Chondrocyte (in vitro differentiated cells): ENCODE measurements around the gene C4orf46. TPM values are rescaled to one million over a fixed set of nuclear protein-coding genes. Genes with fewer than 3 reads are reported as not detected.
"Not testable (repeated sequence)": the region's sequence is repeated elsewhere in the genome, so short reads cannot be mapped to it uniquely, and the experiment has no call there.

Experiments
- DNase-seq: peaks from one replicate; pipeline ENCODE4 v3.0.0; 2021; ENCODE audit warnings: mixed read lengths, low spot score
- H3K27ac Mint-ChIP-seq: one replicate; pipeline ENCODE4 v1.8.0; 2021; ENCODE audit warnings: mild to moderate bottlenecking, moderate library complexity, mixed read lengths; ENCODE audit not compliant: unreplicated experiment
- H3K27me3 Mint-ChIP-seq: 2 replicates; pipeline ENCODE4 v1.8.0; 2021; ENCODE audit warnings: low read depth, mixed read lengths
- H3K36me3 Mint-ChIP-seq: 2 replicates; pipeline ENCODE4 v1.8.0; 2021; ENCODE audit warnings: low read depth, mixed read lengths
- H3K4me1 Mint-ChIP-seq: 2 replicates; pipeline ENCODE4 v1.8.0; 2021; ENCODE audit warnings: low read depth, mild to moderate bottlenecking, mixed read lengths
- H3K4me3 Mint-ChIP-seq: one replicate; pipeline ENCODE4 v1.8.0; 2021; ENCODE audit warnings: mild to moderate bottlenecking, moderate library complexity, mixed read lengths; ENCODE audit not compliant: unreplicated experiment
- H3K9me3 Mint-ChIP-seq: 2 replicates; pipeline ENCODE4 v1.8.0; 2021; ENCODE audit warnings: low read depth, mixed read lengths
- CTCF ChIP-seq: fragments of 200-600 bp; sonication (generic); IDR thresholded peaks from 2 replicates; pipeline ENCODE4 v1.5.0; 2021; ENCODE audit warnings: antibody characterized with exemption, mild to moderate bottlenecking, moderate library complexity
- long read RNA-seq: library from polyadenylated mRNA; stranded (forward); transcript quantifications from one replicate; pipeline ENCODE4 v2.0.0, GENCODE V29; 2021
- total RNA-seq: library from RNA; stranded (reverse); gene quantifications from 3 replicates; pipeline ENCODE4 v1.2.1, GENCODE V29; 2021

C4orf46 gene
- 7.5 to 8.6 TPM (median 8.2 TPM) in 3 replicates for total RNA-seq
- long read RNA-seq, transcript C4orf46-201 (2 exons, 3,521 nt): major isoform, 33 of 34 reads
- long read RNA-seq, partial matches to known transcripts: 0 of 34 reads
- long read RNA-seq, other reads (novel, unspliced or antisense): 1 of 34 reads

- no peaks in the 10 kb centered on the region for H3K27me3 Mint-ChIP-seq
- DNase-seq: peak; percentile 90
- peaks cover 23% of the 10 kb centered on the region for H3K4me1 Mint-ChIP-seq
- no peaks in the 10 kb centered on the region for H3K36me3 Mint-ChIP-seq
- peak within 1 kb of the TSS; percentile 98 for H3K27ac Mint-ChIP-seq
- peak within 1 kb of the TSS; percentile 96 for H3K4me3 Mint-ChIP-seq
- no peak for TF ChIP-seq CTCF
- H3K9me3 Mint-ChIP-seq: no peaks in the 10 kb centered on the region
Observed at GRCh38 chr4:158671665-158671914, at the start of gene C4orf46. Gene C4orf46 (minus strand): TSS chr4:158671887. CDS start chr4:158671801, 86 bp downstream.

- no peak overlapping the region for H3K27ac Mint-ChIP-seq
- no peak for TF ChIP-seq CTCF
- no peaks in the 10 kb centered on the region for H3K9me3 Mint-ChIP-seq
- DNase-seq: no peak
- H3K4me1 Mint-ChIP-seq: no peaks in the 10 kb centered on the region
- no peaks in the 10 kb centered on the region for H3K27me3 Mint-ChIP-seq
- H3K36me3 Mint-ChIP-seq: peaks cover 38% of the 10 kb centered on the region
- H3K4me3 Mint-ChIP-seq: no peak overlapping the region
Observed at GRCh38 chr4:158715802-158716201, 44.1 kb upstream of the C4orf46 start.

GRCh38 chr4:158714937-158715336 lies 43.2 kb upstream of the C4orf46 start:
- no peak overlapping the region for H3K27ac Mint-ChIP-seq
- H3K4me1 Mint-ChIP-seq: no peaks in the 10 kb centered on the region
- no peaks in the 10 kb centered on the region for H3K9me3 Mint-ChIP-seq
- no peak for DNase-seq
- peaks cover 44% of the 10 kb centered on the region for H3K36me3 Mint-ChIP-seq
- no peak overlapping the region for H3K4me3 Mint-ChIP-seq
- no peak for TF ChIP-seq CTCF
- H3K27me3 Mint-ChIP-seq: no peaks in the 10 kb centered on the region

GRCh38 chr4:158712622-158713021 lies 40.9 kb upstream of the C4orf46 start:
- not testable (repeated sequence) for H3K27ac Mint-ChIP-seq, H3K9me3 Mint-ChIP-seq, H3K4me1 Mint-ChIP-seq, DNase-seq, H3K4me3 Mint-ChIP-seq, H3K27me3 Mint-ChIP-seq
- H3K36me3 Mint-ChIP-seq: peaks cover 37% of the 10 kb centered on the region

- TF ChIP-seq CTCF: peak; percentile 63
- Mint-ChIP-seq H3K4me1 (no peaks in the 10 kb centered on the region), H3K27ac (no peak overlapping the region), H3K36me3 (peaks cover 35% of the 10 kb centered on the region), H3K9me3 (no peaks in the 10 kb centered on the region), H3K27me3 (no peaks in the 10 kb centered on the region), H3K4me3 (no peak overlapping the region)
- no peak for DNase-seq
Observed at GRCh38 chr4:158710814-158711213, 39.1 kb upstream of the C4orf46 start.

- no peak for DNase-seq
- H3K9me3 Mint-ChIP-seq: no peaks in the 10 kb centered on the region
- no peak overlapping the region for H3K27ac Mint-ChIP-seq
- no peak overlapping the region for H3K4me3 Mint-ChIP-seq
- peaks cover 16% of the 10 kb centered on the region for H3K36me3 Mint-ChIP-seq
- H3K4me1 Mint-ChIP-seq: no peaks in the 10 kb centered on the region
- no peak for TF ChIP-seq CTCF
- no peaks in the 10 kb centered on the region for H3K27me3 Mint-ChIP-seq
Observed at GRCh38 chr4:158704274-158704673, 32.6 kb upstream of the C4orf46 start.
